ENCODE measurements around the gene KIF21B. TPM values are rescaled to one million over a fixed set of nuclear protein-coding genes. Genes with fewer than 3 reads are reported as not detected.

The KIF21B gene
- total RNA-seq, 3 donors from 2014 or later = 24.2 to 36.3 (median 30.3) TPM

GRCh38 chr1:200922406-200922805, 101.1 kb downstream of the KIF21B start:
- Mint-ChIP-seq H3K27me3 (ENCODE audit: low read depth) (no peaks in the 10 kb centered on the region), H3K4me1 (ENCODE audit: low read depth) (peaks cover 2% of the 10 kb centered on the region), H3K4me3 (no peak overlapping the region), H3K9me3 (no peaks in the 10 kb centered on the region), H3K36me3 (ENCODE audit: insufficient read depth) (no peaks in the 10 kb centered on the region)
- no peak for DNase-seq
- ATAC-seq = no peak

GRCh38 chr1:200921571-200922110, 101.9 kb downstream of the KIF21B start:
- no peak overlapping the region for H3K4me3 Mint-ChIP-seq
- H3K36me3 Mint-ChIP-seq (ENCODE audit: insufficient read depth) = no peaks in the 10 kb centered on the region
- H3K9me3 Mint-ChIP-seq = no peaks in the 10 kb centered on the region
- H3K4me1 Mint-ChIP-seq (ENCODE audit: low read depth) = peaks cover 2% of the 10 kb centered on the region
- ATAC-seq (no peak), DNase-seq (no peak)
- H3K27me3 Mint-ChIP-seq (ENCODE audit: low read depth) = no peaks in the 10 kb centered on the region

Other genes starting within 250 kb of the KIF21B start
- gene GPR25, start 150.7 kb downstream of the KIF21B start, total RNA-seq = under 1 TPM in 1 of 3 donors, not detected in 2; 0.16 TPM
- under 1 TPM; 0.13 to 0.29 (median 0.22) TPM for gene INAVA, start 128.8 kb downstream of the KIF21B start, total RNA-seq
- gene CACNA1S, start 88.7 kb upstream of the KIF21B start, total RNA-seq = not detected
- gene ASCL5, start 103.5 kb upstream of the KIF21B start, total RNA-seq = not detected
- gene TMEM9, start 130.8 kb upstream of the KIF21B start, total RNA-seq = 10 to 100 TPM in 1 of 3 donors, 1 to 10 TPM in 2; 9.7 to 14.0 (median 9.9) TPM
- gene IGFN1, start 167.1 kb upstream of the KIF21B start, total RNA-seq = not detected